Amniotic epithelial cell (primary cell): Measurements from ENCODE around the gene PUM2.

ENCODE experiments used
- DNase-seq: peaks from one replicate; pipeline ENCODE4 v3.0.0-alpha.2; 2010; ENCODE audit warnings: low read depth

The PUM2 gene

GRCh38 chr2:20229322-20230113 is 121.1 kb downstream of the PUM2 start:
- no peak for DNase-seq

GRCh38 chr2:20227894-20228505 is 122.6 kb downstream of the PUM2 start:
- DNase-seq: no peak

GRCh38 chr2:20226152-20226545 is 124.5 kb downstream of the PUM2 start:
- DNase-seq: no peak

GRCh38 chr2:20225294-20226151 is 125.1 kb downstream of the PUM2 start:
- DNase-seq: no peak

GRCh38 chr2:20224716-20225293 is 125.8 kb downstream of the PUM2 start, which contains the start of gene SDC1:
TSS of gene SDC1 (minus strand) at chr2:20225130. CDS start at chr2:20224867, 263 bp downstream.
- DNase-seq: peak; percentile 43

- no peak for DNase-seq
These were observed 126.4 kb downstream of the PUM2 start for GRCh38 chr2:20224164-20224715.

GRCh38 chr2:20223407-20224163 is 127.1 kb downstream of the PUM2 start:
- DNase-seq: no peak

GRCh38 chr2:20222769-20223406 is 127.8 kb downstream of the PUM2 start:
- no peak for DNase-seq

- DNase-seq: no peak
These were observed 128.5 kb downstream of the PUM2 start for GRCh38 chr2:20222014-20222768.

- DNase-seq: peak; percentile 50
These were observed 129.1 kb downstream of the PUM2 start for GRCh38 chr2:20221555-20221973.

- no peak for DNase-seq
These were observed 129.7 kb downstream of the PUM2 start for GRCh38 chr2:20220806-20221554.

- no peak for DNase-seq
These were observed 130.8 kb downstream of the PUM2 start for GRCh38 chr2:20219763-20220380.

- no peak for DNase-seq
These were observed 132.0 kb downstream of the PUM2 start for GRCh38 chr2:20218331-20219320.

- DNase-seq: no peak
These were observed 133.3 kb downstream of the PUM2 start for GRCh38 chr2:20217041-20217970.

GRCh38 chr2:20216130-20217025 is 134.3 kb downstream of the PUM2 start:
- DNase-seq: no peak
